Loucy (cell line): ENCODE data around the gene EFCAB8.

ENCODE experiments used
- H2AFZ ChIP-seq: fragments of 200-600 bp; sonication (generic); 2 replicates; pipeline ENCODE4 v1.6.0; 2016; ENCODE audit warnings: antibody characterized with exemption, mild to moderate bottlenecking, low read length, moderate library complexity
- H3F3A ChIP-seq: fragments of 200-600 bp; 2 replicates; pipeline ENCODE4 v1.6.0; 2016; ENCODE audit warnings: antibody characterized with exemption, low read depth, mild to moderate bottlenecking
- H3K27me3 ChIP-seq: fragments of 200-600 bp; sonication (generic); 2 replicates; pipeline ENCODE4 v1.6.1; 2014; ENCODE audit warnings: low read length, mild to moderate bottlenecking; ENCODE audit not compliant: insufficient read depth, poor library complexity, severe bottlenecking
- H3K36me3 ChIP-seq: fragments of 200-600 bp; sonication (generic); 2 replicates; pipeline ENCODE4 v1.6.1; 2016; ENCODE audit warnings: low read length; ENCODE audit not compliant: insufficient read depth
- H3K4me1 ChIP-seq: fragments of 200-600 bp; sonication (generic); 2 replicates; pipeline ENCODE4 v1.5.1; 2014; ENCODE audit warnings: low read length, mild to moderate bottlenecking; ENCODE audit not compliant: insufficient read depth, poor library complexity, severe bottlenecking
- H3K4me2 ChIP-seq: fragments of 200-600 bp; sonication (generic); 2 replicates; pipeline ENCODE4 v1.6.0; 2014; ENCODE audit warnings: antibody characterized with exemption, low read length, low read depth, mild to moderate bottlenecking; ENCODE audit not compliant: poor library complexity, severe bottlenecking
- H3K4me3 ChIP-seq: fragments of 200-600 bp; sonication (generic); 2 replicates; pipeline ENCODE4 v1.5.1; 2014; ENCODE audit warnings: low read length, mild to moderate bottlenecking, mixed read lengths; ENCODE audit not compliant: poor library complexity, severe bottlenecking
- H3K79me2 ChIP-seq: fragments of 200-600 bp; sonication (generic); 2 replicates; pipeline ENCODE4 v1.6.1; 2014; ENCODE audit warnings: low read length; ENCODE audit not compliant: insufficient read depth
- H3K9ac ChIP-seq: fragments of 200-600 bp; sonication (generic); 2 replicates; pipeline ENCODE4 v1.6.0; 2014; ENCODE audit warnings: mild to moderate bottlenecking, low read depth, low read length, moderate library complexity; ENCODE audit not compliant: poor library complexity, severe bottlenecking
- H3K9me2 ChIP-seq: fragments of 200-600 bp; sonication (generic); replicated peaks from 2 replicates; pipeline ENCODE4 v1.6.1; 2016; ENCODE audit warnings: low read depth, low read length, mixed read lengths
- H3K9me3 ChIP-seq: fragments of 200-600 bp; sonication (generic); 2 replicates; pipeline ENCODE4 v1.6.1; 2014; ENCODE audit warnings: mild to moderate bottlenecking, antibody characterized with exemption, low read length, low read depth; ENCODE audit not compliant: insufficient read depth
- H4K20me1 ChIP-seq: fragments of 200-600 bp; sonication (generic); 2 replicates; pipeline ENCODE4 v1.6.0; 2014; ENCODE audit warnings: antibody characterized with exemption, low read length, mild to moderate bottlenecking; ENCODE audit not compliant: insufficient read depth, poor library complexity, severe bottlenecking
- CTCF ChIP-seq: fragments of 200-600 bp; sonication (generic); conservative IDR thresholded peaks from 2 replicates; pipeline ENCODE4 v1.5.1; 2014; ENCODE audit warnings: mild to moderate bottlenecking, antibody characterized with exemption, low read length
- EZH2phosphoT487 ChIP-seq: fragments of 200-600 bp; IDR thresholded peaks from 2 replicates; pipeline ENCODE4 v1.6.1; 2018; ENCODE audit warnings: antibody characterized with exemption, mild to moderate bottlenecking, moderate library complexity, borderline replicate concordance

Gene EFCAB8

GRCh38 chr20:32908334-32909292, 49.9 kb downstream of the EFCAB8 start:
- no peaks in the 10 kb centered on the region for H4K20me1 ChIP-seq
- H3K79me2 ChIP-seq, result no peaks in the 10 kb centered on the region
- no peaks in the 10 kb centered on the region for H3K27me3 ChIP-seq
- H3K9ac ChIP-seq, result no peak overlapping the region
- H3K36me3 ChIP-seq, result no peaks in the 10 kb centered on the region
- H3K4me3 ChIP-seq, result no peak overlapping the region
- H3K4me1 ChIP-seq, result no peaks in the 10 kb centered on the region
- no peaks in the 10 kb centered on the region for H3F3A ChIP-seq
- H2AFZ ChIP-seq, result no peak overlapping the region
- H3K9me2 ChIP-seq, result no peaks in the 10 kb centered on the region
- TF ChIP-seq EZH2phosphoT487, result no peak
- TF ChIP-seq CTCF, result no peak
- H3K9me3 ChIP-seq, result no peaks in the 10 kb centered on the region
- H3K4me2 ChIP-seq, result no peak overlapping the region

- Histone ChIP-seq H3K4me3 (no peak overlapping the region), H3K36me3 (no peaks in the 10 kb centered on the region), H2AFZ (no peak overlapping the region), H3K9me2 (no peaks in the 10 kb centered on the region), H3K9ac (no peak overlapping the region), H3K79me2 (no peaks in the 10 kb centered on the region), H3K4me2 (no peak overlapping the region), H3K27me3 (no peaks in the 10 kb centered on the region), H3K4me1 (no peaks in the 10 kb centered on the region), H4K20me1 (no peaks in the 10 kb centered on the region), H3F3A (no peaks in the 10 kb centered on the region), H3K9me3 (no peaks in the 10 kb centered on the region)
- TF ChIP-seq CTCF (no peak), EZH2phosphoT487 (no peak)
Measured at GRCh38 chr20:32909451-32909850, 50.7 kb downstream of the EFCAB8 start.

GRCh38 chr20:32909896-32910571, 51.3 kb downstream of the EFCAB8 start:
- no peak overlapping the region for H3K4me3 ChIP-seq
- no peaks in the 10 kb centered on the region for H4K20me1 ChIP-seq
- no peak overlapping the region for H3K9ac ChIP-seq
- TF ChIP-seq EZH2phosphoT487 (no peak), CTCF (no peak)
- no peak overlapping the region for H2AFZ ChIP-seq
- H3K9me3 ChIP-seq, result peaks cover under 1% of the 10 kb centered on the region; the same call in 1 of the 2 replicates
- no peaks in the 10 kb centered on the region for H3K79me2 ChIP-seq
- H3K4me2 ChIP-seq, result no peak overlapping the region
- no peaks in the 10 kb centered on the region for H3K9me2 ChIP-seq
- no peaks in the 10 kb centered on the region for H3K36me3 ChIP-seq
- H3K27me3 ChIP-seq, result no peaks in the 10 kb centered on the region
- no peaks in the 10 kb centered on the region for H3F3A ChIP-seq
- no peaks in the 10 kb centered on the region for H3K4me1 ChIP-seq
